Kidney tubule cell (primary cell): Measurements from ENCODE around the gene ATG4B.
A peak's percentile ranks its signal among the peaks of the same experiment; 100 is the strongest.

ENCODE experiments used
- DNase-seq: peaks from one replicate; pipeline ENCODE4 v3.0.0-alpha.2; 2018; ENCODE audit warnings: low spot score

The ATG4B gene

DNA sequence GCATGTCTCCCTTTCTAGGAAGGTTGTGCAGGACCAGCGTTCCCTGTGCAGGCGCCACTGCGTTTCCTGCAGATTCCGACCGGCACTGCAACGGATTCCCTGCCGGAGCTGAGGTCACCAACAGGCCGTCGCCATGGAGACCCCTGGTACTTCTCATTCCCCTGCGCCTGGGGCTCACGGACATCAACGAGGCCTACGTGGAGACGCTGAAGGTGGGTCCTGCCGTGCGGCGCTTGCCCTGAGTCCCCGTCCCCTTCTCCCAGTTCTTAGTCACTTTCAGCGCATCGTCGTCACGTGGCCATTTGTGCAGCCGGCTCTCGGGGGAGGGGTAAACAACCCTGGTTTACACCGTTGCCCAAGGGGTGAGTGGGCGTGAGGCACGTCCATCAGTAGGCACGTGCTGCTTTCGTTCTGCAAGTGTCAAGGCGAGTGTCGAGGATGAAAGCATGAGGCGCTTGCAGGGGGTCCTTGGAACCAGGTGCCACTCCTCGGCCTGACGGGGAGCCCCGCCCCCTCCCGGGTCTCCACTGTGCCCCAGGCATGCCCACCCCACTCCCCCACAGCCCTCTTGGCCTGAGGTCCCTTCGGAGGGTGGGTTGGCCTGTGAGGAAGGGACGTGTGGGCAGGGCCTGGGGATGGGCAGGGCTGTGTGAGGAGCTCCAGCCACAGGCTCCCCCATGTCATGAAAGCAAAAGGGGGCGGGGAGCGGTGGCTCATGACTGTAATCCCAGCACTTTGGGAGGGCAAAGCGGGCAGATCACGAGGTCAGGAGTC, 29.3 kb downstream of the ATG4B start:
- no peak for DNase-seq

DNA sequence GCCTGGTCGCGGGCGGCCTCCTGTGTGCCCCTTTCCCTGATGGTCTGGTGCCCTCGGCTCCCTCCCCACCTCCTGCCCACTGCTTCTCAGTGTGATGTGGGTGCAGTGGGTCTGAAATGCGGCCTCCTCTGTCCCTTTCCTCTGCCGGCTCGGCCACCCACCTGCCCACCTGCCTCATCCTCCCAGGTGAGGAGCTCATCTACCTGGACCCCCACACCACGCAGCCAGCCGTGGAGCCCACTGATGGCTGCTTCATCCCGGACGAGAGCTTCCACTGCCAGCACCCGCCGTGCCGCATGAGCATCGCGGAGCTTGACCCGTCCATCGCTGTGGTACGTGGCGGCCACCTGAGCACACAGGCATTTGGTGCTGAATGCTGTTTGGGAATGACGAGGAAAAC, 30.9 kb downstream of the ATG4B start:
- DNase-seq = no peak

DNA sequence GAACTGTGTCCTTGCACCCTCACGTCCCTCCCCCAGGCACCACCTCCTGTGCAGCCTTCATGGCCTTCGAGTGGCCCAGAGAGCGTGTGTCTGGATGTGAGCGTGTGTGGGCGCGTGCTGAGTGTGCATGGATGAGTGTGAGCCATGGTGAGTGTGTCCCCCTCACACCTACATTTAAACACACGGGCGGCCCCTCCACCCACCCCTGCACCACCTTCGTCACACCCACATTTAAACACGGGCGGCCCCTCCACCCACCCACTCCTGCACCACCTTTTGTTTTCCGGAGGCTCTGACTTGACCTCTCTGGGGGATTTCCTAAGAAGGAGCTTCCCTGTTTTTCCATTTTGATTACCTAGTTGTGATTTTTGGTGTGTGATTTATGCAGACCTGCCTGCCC, 31.3 kb downstream of the ATG4B start:
- DNase-seq = no peak

DNA sequence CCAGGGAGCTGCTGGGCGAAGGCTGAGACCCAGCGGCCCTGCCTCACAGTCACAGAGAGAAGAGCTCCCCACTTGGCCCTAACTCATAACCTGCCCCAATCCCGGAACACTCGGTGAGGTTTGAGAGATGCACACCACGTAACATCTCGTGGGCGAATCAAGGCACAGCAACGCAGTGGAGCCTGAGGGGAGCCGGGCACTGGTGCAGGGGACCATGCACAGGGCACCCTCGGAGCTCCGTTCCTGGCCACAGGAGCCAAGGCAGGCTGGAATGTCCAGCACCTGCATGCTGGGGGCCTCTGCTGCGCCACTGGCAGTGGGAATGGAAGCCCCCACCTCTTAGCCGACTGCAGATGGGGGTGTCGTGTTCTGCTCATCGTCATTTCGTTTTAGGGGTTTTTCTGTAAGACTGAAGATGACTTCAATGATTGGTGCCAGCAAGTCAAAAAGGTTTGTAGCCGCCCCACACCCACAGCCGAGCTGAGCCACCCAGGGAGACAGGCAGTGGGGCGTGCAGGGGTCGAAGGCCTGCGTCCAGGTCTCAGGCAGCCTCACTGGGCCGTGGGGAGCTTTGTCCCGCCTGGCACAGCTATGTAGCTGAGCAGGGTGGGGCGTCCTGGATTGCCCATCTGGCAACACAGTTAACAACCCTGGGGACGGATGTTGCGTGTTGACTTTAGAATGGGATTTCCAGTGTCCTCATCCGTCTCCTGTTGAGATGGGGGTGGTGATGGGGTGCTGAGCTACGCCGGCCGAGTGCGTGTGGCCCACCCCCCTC, 33.0 kb downstream of the ATG4B start:
- DNase-seq = no peak

DNA sequence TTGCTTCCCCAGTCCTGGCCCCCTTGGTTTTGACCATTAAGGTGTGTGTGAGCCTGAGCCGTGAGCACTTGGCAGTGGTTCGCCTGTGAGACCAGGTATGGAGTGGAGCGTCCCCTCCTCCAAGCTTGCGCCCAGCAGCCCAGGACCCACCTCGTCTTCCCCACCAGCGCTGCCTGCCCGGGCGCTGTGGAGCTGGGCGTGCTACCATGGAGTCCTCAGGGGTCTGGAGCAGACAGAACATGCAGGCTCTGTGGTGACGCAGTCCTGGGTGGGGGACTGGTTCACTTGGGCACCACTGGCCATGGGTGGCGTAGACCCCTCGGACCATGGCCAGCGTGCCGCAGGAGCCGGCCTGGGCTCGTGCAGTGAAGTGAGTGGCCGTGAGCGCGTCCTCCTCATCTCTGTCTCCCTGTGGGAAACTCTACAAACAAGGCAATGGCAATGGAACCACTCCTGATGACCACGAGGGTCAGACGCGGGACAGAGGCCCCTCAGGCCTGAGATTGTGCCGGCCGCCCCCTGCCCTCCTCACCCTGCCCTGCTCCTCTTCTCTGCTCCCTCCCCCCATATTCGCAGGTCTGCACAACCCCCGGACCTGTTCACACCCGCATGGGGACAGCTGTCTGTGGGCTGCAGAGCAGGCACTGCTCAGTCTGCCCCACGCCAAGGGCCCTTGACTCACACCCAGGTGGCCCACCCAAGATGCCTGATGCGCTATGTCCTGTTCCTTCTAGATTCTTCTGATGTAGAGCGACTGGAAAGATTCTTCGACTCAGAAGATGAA, 34.2 kb downstream of the ATG4B start:
- no peak for DNase-seq

DNA sequence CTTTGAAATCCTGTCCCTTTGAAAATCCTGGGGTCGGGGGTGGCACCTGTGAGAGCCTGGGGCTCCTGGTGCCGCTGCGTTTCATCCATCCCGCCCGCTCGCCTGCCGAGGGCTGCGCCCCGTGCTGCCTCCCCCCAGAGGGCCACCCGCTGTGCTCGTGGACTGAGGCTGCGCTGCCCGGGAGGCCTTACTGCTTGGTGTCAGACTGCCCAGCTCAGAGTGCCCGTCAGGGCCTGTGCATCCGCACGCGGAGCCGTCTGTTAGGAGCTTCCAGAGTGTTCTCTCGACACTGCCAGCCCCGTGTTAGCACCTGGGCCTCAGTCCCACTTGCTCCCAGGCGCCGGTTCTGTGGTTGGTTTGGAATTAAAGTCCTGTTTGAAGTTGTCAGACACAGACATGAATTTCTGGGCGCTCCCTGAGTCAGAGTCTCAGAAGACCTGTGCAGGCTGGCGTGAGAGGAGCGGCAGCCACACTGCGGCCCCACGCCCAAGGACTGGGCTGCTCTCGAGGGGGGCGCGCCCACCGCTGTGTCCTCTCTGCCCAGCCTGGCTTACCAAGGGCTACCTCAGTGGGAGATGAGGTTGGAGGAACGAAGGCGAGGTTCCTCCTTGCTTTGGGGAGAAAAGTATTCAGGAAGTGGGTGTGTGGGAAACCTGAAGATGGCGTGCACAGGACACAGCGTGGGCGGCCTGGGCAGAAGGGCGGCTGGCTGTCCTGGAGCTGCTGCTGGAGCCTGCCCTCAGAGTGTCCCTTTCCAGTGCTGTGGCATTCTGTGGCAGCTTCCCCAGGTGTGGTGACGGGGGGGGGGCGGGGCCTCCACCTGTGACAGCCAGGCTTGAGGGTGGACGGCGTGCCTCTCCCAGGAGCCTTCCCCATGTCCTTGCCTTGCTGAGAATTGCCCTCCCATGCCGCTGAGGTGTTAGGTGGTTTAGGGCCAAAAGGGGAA, 35.0 kb downstream of the ATG4B start:
- no peak for DNase-seq

DNA sequence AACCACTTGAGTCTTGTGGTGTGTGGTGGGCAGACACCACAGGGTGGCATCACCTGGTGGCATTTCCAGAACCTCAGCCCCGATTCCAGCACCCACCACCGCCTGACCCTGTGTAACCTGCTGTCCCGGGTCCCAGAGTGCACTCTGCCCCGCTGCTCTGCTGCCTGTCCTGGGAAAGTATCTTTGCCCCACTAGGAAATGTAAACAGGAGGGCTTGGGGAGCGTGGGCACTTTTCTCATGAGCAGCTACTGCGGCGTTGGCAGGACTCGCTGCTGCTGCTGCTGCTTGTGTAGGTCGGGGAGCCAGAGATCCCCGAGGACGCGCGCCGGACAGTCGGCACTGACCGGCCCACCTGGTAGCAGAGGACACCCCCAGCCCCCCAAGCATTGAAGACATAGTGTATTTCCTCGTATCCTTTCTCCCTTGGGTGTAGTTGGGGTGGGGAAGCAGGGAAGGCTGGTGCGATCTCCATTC, 35.7 kb downstream of the ATG4B start:
- no peak for DNase-seq

DNA sequence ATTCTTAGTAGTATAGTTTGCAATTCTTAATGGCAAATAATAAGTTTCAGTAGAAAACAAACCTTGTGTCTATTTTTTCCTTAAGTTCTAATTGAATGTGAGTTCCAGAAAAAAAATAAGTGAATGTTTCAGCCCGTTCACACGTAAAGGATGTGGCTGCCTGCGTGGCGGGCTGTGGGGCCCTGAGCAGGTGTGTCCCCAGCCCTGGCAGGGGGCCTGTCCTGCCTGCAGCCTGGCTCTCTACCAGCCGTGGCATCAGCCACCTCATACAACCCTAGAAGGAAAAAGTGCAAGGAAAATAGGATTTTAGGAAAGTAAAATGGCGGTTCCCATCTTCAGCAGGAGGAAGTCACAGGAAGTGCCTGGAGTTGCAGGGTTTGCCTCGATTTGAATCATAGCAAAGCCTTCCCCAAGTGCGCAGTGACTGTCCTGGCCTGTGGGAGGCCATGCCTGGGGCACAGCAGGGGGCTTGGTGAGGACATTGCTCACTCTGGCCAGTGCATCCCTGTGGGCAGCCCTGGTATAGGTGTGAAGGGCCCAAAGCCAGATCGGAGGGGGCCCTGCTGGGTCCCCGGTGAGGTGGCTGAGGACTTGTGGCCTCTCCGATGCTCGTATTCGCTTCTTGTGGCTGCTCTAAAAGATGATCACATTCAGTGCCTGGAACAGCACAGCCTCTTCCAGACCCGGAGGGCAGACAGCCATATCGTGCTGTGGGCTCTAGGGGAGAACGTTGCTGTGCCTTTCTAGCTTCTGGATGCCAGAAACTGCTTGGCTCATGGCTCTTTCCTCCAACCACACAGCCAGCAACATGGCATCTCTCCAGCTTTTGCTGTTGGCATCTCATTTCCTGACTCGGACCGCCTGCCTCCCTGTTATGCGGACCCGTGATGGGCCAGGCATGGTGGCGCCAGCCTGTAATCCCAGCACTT, 36.6 kb downstream of the ATG4B start:
- no peak for DNase-seq

DNA sequence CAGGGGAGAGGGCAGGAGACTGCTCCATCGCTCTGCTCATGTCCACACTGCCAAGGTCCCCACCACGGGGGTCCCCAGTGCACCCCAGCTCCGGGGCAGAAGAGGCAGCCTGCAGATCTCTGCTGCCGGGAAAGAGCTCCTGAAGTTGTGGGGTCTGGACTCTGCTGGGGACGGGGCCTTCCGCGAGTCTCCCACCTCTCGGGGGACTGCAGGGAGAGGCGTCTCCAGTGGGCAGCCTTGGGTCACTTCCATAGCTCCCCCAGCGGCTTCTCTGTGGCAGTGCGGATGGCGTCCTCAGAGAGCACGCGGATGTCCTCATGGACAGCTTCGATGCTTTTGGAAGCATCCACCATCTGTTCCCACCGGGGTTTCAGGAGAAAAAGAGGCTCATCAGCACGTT, 38.4 kb downstream of the ATG4B start:
- DNase-seq = no peak

DNA sequence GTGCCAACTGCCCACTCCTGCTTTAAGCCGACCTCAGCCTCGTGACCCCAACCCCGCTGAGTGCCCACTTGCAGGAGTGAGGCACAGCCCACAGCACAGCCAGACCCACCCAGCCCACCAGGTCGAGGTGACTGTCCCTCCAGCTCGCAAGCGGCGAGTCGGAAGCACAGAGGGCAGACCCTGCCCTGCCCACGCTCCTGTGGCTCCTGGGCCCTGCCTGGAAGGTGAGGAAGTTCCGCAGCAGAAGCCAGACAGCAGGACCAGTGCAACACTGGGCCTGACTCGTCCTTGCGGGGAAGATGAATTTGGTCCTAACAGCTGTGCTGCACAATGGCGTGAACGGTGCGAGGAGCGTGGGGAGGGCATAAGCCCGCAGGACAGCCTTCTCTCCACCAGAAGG, 39.2 kb downstream of the ATG4B start:
- DNase-seq = no peak

DNA sequence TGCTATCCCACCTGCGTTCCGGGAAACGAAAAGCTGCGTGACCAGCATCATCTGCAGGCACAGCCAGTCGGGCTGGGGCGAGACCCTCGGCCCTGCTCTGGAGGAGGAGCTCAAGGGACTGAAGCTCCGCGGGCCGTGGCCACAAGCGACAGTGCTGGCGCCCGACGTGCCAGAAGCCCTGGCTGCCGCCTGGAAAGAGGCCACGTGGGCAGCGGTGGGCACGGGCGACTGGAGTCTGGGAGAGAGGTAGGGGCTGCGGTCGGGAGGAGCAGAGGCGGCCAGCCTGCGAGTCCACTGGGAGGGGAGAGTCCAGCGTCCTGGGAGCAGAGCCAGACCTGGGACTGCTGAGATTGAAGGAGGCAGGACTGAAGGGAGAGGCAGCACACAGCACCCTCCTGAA, 39.9 kb downstream of the ATG4B start:
- DNase-seq = no peak

DNA sequence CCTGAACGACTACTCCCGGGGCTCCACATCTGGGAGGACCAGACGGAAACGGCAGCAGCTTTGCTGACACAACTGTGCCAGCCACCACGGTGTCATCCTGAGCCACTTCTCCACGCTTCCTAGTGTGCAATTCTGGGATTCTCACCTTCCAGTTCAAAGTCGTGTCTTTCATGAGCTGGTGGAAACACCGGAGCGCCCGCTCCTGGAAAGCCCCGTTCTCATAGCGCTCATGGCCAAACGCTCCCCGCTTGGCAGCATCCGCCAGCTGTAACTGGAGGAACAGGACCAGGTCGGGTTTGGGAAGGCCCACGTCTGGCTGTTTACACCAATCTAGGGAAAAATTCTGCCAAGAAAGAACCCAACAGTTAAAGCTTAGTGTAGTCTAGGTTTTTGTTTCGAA, 40.8 kb downstream of the ATG4B start:
- DNase-seq = no peak

DNA sequence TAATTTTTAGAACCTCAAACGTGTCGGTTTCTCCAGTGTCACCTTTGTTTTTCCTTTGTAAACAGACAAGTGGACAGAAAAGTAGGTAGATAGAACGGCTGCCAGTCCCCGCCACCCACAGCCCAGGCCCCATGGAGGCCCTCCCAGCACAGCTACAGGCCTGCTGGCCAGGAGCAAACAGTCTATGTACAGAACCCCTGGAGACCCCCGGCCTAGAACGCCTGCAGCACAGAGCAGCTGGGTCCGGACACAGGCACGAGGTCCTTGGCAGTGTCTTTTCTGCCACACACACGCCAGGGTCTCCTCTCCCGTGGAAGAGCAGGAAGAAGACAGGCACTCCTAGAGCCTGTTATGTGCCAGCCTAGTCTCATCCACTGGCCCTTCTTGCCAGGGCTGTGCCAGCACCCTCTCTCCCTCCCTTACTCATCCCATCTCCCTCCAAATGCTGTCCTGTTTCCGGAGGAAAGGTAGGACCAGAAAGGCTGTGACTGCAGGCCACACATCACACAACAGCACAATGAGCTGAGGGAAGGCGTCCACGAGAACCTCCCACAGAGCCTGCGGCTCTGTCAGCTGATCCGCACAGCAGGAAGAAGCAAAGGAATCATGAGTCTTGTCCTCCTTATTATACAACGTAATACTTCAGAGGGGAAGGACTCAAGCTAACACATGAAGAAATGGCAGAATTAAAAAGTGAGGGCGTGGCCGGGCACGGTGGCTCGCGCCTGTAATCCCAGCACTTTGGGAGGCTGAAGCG, 41.5 kb downstream of the ATG4B start:
- DNase-seq = no peak

DNA sequence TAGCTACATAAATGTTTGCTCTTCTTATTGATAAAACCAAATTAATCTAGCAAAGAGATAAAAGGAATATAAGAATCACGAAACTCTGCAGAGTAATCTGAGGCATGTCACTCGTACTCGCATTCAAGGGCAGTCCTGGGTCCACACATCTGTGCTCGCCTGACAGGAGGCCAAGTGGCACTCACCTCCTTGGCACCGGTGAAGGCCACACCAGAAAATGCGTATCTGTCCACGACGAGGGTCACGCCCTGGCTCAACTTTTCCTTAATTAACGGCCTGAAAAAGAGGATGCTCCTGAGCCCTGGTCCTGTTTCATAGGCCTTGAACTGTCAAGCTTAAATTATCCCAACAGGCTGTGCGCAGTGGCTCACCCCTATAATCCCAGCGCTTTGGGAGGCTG, 42.6 kb downstream of the ATG4B start:
- no peak for DNase-seq

DNA sequence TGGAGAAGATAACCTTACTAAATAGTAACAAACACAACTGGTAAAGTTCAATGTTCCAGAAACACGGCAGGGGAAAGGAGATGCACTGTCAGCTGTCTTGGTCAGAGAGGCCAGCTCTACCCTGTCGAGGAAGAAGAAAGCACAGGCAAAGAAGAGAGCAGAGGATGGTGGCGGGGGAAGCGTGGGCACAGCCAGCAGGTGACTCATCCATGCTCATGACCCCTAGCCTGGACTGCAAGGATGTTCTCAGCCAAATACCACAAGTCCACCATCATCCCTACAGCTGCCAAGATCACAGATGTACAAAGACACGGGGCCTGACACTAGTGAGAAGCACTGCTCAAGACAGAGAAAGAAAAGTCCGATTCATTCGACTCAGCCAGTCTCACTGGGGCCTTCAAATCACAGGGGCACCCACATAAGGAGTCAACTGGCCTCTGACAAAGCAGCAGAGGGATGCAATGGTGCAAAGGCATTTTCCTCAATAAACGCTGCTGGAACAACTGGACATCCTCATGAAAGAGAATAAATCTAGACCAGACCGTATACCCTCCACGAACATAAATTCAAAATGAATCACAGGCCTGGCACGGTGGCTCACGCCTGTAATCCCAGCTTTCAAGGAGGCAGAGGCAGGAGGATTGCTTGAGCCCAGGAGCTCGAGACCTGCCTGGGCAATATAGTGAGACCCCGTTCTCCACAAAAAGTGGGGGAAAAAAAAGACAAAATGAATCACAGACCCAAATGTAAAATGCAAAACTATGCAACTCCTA, 43.5 kb downstream of the ATG4B start:
- peak; percentile 92 for DNase-seq

DNA sequence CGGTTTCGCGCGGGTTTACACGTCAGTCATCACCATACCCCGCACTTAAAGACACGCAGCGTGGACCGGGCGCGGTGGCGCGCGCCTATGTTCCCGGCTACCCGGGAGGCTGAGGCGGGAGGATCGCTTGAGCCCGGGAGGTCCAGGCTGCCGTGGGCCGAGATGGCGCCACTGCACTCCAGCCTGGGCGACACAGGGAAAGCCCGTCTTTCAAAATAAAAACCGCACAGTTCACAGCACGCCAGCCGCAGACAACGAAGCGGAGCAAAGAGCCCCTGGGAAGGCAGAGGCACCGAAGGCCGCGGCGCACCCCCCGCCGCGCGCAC, 48.8 kb downstream of the ATG4B start:
- no peak for DNase-seq

DNA sequence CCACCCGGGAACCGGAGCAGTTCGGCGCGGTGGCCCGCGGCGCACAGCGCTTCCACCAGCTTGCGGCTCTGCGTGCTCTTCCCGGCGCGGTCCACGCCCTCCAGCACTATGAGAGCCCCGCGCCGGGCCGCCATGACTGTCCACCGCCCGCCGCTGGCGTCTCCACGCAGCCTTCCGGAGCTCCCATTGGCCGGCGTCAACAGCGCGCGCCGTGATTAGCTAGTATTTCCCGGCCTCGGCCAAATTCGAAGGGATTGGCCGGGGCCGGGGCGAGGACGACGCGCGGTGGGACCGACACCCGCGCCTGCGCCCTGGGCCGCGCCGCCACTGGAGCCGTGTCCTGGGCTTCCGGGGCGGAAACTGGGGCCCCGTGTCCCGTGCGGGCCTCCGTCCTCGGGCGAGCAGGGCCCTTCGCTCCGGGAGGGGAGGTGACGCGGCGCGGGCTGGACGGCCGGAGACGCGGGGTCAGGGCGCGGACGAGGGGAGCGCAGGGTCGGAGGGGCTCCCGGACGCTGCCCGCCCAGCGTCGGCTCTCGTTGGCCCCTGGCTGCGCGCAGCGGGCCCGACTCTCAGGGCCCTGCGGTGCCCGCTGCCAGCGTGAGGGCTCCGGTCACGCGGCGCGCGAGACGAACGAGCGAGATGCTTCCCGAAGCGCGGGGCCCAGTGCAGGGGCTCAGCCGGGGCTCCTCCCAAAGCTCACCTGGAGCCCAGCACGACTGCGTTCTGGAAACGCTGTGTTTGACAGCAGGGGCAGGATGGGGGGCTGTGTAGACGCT, 49.3 kb downstream of the ATG4B start, which contains the start of gene DTYMK:
Gene DTYMK, minus strand, starts transcription at position 166 of the 776 bp plus-strand sequence. Its CDS starts 32 bp downstream, at position 134.
- DNase-seq = peak; percentile 97

DNA sequence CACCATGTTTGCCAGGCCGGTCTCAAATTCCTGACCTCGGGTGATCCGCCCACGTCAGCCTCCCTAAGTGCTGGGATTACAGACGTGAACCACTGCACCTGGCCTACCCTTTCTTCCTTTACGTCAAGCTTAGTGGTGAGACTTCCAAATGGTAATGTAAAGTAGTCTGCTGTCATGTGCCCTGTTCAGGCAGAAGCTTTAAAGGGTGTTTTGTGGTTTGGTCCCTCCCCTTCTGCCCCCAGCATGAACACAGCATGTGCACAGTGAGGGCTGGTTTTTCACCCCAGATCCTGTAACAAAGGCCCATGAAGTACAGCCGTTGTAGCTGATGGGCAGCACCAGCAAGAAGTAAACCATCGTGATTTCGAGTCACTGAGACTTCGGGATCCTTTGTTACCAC, 51.8 kb downstream of the ATG4B start:
- no peak for DNase-seq
